ENCODE data around the gene FAM43A.

- TF ChIP-seq CTCF (optimal IDR thresholded peaks at IDR 0.05 in 1 of 3, IDR thresholded peaks at IDR 0.05 in 1 of 3, conservative IDR thresholded peaks at IDR 0.05 in 1 of 3; ENCODE audit: extremely low read depth in 1 of 3, insufficient read depth in 2 of 3, low read length in 3 of 3) (no peak), EZH2 (IDR thresholded peaks at IDR 0.05; ENCODE audit: low read length) (no peak)
Observed at GRCh38 chr3:194730365-194730764, 44.7 kb downstream of the FAM43A start.

Data from keratinocyte (primary cell).